NCI-H1105 treated with DMSO at 0.1 percent for 48 hours (cell line): ENCODE measurements around the gene PTPN3.

Source experiments
- DNase-seq: peaks from one replicate; lab custom pipeline; 2025; lab: John Stamatoyannopoulos, UW

Gene PTPN3

DNA sequence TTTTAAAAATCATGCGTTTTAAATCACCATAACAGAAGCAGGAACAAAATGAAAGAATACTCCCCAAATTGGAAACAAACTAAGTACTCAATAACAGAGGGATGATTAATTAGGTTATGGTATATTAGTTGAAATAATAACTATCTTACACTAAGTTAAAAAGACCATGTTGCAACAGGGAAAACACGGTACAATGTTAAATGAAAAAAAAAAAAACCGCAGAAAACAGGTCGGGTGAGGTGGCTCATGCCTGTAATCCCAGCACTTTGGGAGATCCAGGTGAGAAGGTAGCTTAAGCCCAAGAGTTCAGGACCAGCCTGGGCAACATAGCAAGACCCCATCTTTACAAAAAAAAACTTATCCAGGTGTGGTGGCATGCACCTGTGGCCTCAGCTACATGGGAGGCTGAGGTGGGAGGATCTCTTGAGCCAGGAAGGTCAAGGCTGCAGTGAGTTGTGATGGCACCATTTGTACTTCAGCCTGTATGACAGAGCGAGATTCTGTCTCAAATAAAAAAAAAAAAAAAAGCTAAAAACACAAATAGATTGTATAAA lies 2.4 kb upstream of the PTPN3 start:
- no peak for DNase-seq

DNA sequence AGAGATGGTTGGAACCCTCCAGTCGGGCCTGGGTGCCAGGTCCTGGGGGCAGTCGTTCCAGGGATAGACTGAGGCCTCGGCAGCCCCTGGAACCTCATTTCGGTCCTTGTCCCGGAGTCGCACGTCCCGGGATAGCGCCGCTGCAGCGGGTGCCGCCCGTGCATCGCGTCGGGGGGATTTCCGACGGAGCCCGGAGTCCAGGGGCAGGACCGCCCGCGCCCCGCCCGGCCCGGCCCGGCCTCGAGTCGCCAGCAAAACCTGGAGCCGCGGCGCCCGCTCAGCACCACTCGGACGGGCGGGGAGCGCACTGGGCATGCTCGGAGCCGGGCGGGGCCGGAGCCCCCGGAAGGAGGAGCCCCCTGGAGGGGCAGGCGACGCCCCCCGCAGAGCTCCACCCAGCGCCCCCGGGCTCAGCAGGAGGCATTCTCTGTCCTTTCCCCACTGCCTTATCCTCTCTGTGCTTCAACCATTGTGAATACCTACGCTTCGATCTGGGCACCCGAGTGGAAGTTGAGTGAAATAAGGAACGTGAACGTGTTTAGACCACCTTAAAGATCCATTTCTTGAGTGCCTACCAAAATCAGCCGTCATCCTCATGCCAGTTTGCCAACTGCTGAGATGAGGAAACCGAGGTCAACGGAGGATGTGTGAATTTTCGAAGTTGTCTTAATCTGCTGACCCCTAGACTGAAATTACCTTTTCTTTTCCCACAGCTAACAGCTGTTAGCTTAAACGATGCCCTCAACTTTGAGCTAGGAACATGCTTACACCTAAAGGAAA lies 1.7 kb upstream of the PTPN3 start:
- DNase-seq = peak; percentile 41

DNA sequence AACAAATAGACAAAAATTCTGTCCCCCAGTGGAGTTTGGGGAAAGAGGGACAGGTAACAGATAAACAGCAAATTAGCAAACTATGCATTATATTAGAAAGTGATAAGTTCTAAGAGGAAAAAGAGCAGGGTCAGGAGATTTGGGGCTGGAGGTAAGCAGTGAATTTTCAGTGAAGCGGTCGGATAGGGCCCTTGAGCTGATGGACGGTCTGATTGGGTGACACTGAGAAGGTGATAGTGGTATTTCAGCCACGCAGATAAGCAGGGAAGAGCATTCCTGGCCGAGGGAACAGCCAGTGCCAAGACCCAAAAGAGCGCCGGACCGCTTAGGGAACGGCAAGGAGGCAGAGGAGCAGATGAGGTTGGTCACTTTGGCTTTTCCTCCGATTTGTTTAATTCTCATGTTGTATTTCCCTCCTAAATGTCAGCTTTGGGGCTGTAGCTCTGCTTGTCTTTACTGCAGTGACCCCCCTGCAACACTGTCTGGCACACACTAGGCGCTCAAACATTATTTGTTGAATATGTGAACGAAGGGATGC lies 1.1 kb upstream of the PTPN3 start:
- no peak for DNase-seq

DNA sequence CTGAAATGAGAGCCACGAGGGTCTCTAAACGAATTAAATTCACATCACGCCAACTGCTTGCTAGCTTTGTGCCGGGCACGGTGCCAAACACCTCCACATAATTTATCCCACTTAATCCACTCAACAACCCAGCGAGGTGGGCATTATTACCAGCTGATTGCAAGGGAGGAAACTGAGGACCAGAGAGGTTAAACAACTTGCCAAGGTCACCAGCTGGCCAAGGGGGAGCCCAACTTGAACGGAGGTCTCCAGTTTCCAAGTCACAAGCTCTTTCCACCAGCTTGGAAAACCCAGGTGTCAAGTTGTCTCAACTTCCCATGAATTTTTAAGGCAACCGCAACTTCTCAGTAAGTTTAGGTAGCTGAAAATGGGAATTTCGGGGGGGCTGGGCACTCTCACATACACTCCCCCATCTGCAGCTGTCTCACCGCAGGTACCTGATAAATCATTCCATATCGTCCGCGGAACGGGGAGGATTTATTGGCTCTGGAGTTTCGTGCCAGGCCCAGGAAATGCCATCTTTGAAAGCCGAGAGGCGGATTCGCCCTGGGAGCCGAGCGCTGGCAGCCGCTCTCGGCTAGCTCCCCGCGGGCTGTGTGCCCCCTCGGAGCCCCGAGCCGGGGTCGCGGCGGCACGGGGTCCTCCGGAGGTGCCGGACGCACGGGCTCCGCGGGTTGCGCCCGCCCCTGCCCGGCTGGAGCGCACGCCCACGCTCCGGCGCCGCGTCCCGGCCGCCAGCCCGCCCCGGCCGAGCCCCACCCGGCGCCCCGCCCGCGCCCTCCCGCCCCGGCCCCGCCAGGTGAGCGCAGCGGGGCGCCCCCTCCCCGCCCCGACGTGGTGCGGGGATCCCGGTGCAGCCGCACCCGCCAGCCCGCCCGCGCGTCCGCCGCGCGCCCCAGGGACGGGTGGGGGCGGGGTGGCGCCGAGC lies 617 bp downstream of the PTPN3 start:
- DNase-seq = peak; percentile 64

DNA sequence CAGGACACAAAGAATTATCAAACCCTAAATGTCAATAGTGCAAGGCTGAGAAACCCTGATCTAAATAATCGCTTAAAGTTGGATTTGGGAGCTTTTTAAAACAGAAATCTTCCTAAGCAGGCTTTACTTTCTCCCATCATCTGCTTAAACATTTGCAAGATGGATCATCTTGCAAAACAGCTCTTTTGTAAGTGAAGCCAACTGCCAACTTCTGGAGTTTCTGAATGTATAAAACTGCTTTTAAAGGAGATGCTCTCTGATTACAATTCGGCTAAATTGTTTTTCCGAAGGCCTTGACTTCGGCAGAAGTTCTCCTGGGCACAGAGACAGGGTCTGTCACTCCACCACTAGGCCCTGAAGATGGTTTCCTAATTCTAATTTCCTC lies 1.3 kb downstream of the PTPN3 start:
- DNase-seq = no peak

GRCh38 chr9:109496218-109496617 lies 1.9 kb downstream of the PTPN3 start:
- DNase-seq = no peak

GRCh38 chr9:109493648-109494047 lies 4.5 kb downstream of the PTPN3 start:
- no peak for DNase-seq

DNA sequence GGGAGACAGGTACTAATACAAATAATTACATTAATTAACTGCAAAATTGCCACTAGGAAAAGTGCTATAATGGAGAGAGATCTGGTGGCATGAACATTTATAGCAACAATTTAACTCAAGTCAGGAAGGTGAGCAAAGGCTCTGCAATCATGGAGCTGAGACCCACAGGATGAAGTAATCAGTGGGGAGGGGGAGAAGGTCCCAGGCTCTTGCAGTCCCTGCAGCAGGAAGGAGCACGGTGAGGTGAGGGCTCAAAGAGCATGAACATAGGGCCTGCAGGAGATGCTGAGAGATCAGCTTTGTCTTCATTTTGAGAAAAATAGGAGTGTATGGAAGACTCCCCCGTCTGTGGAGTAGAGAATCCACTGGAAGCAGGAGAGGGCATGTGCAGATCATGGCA lies 6.5 kb downstream of the PTPN3 start:
- no peak for DNase-seq

DNA sequence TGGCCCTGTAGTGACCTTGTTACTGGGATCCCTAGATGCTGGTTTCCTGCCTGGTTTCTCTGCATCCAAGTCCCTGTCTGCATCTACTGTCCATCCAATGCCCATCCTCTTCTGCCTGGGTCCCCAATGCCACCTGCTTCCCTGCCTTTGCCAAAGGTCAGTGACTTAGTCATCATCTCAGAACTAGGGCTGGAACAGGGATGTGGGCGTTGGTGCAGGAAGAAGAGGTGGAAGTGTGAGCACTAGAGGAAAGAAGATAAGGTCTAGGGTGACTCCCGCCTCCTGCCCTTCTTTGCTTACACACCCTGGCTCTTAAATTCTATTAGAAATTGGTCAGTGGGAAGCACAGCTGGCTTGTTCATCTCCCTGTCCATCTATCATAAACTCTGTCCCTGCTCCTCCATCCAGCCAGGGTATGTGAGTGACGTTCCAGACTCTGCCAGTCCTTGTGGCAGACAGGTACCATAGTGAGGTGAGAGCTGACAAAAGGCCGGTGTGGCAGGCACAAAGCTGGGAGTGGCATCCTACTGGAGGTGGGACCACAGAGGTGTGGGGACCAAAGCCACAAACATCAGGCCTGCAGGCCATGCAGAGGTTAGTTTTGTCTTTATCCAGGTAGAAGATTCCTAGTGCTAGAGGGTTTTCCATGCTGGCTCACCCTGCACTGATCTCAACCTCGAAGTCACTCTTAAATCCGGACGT lies 9.2 kb downstream of the PTPN3 start:
- DNase-seq = no peak

- DNase-seq = no peak
These were observed 9.8 kb downstream of the PTPN3 start for GRCh38 chr9:109488351-109488750.

- no peak for DNase-seq
These were observed 10.9 kb downstream of the PTPN3 start for GRCh38 chr9:109487247-109487646.

DNA sequence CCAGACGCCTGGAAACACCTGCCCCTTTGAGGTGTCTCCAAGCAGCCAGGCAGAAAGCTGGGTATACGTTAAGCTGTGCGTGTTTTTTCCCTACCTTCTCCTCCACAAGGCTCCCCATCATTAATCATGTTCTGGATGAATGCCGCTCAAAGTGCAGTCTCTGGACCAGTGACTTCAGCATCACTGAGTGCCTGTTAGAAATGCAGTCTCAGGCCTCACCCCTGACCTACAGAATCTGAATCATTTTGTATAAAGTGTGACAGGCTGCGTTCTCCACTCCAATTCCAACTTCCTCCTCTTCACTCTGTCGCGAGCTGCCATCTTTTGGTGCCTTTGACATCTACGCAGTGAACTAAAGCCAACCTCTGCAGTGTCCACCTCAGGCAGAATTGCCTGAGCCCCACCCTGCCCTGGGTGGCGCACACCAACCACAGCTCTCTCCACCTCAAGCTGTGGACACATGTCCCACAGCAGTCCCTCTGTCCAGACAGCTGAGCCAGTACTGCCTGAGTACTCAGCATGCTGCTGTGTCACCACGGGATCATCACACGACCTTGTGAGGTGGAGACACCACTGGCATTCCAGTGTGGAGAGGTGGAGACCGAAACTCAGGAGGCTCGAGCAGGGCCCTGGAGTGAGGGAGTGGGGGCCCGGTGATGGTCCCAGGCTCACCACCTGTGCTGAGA lies 14.2 kb downstream of the PTPN3 start:
- DNase-seq = no peak

GRCh38 chr9:109482391-109482916 lies 15.7 kb downstream of the PTPN3 start:
- DNase-seq = no peak

DNA sequence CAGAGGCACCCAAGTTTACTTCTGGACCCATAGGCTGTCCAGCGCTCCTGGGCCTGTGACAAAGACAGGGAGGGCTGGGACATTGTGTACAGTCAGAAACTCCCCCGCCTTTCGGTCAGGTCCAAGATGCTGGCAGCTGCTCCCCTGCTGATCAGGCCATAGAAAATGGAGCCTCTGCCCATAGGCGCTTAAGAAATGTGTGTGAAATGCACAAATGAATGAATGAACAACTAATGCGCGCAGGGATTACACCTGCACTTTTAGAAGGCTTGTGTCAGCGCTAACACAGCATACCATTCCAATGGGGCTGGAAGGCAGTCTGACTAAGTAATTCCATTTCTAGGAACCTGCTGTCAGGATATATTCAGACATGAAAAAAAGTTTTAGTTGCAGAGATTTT lies 16.3 kb downstream of the PTPN3 start:
- no peak for DNase-seq

DNA sequence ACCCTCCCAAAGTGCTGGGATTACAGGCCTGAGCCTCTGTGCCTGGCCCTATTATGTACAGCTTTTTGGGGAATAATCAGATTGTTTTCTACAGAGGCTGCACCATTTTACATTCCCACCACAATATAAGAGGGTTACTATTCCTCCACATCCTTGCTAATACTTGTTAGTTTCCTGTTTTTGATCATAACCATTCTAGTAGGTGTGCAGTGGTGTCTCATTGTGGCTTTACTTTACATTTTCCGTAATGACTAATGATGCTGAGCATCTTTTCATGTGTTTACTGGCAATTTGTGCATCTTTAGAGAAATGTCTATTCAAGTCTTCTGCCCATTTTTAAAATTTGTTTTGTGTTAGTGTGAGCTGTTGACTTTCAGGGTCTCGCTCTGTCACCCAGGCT lies 18.3 kb downstream of the PTPN3 start:
- DNase-seq = no peak

DNA sequence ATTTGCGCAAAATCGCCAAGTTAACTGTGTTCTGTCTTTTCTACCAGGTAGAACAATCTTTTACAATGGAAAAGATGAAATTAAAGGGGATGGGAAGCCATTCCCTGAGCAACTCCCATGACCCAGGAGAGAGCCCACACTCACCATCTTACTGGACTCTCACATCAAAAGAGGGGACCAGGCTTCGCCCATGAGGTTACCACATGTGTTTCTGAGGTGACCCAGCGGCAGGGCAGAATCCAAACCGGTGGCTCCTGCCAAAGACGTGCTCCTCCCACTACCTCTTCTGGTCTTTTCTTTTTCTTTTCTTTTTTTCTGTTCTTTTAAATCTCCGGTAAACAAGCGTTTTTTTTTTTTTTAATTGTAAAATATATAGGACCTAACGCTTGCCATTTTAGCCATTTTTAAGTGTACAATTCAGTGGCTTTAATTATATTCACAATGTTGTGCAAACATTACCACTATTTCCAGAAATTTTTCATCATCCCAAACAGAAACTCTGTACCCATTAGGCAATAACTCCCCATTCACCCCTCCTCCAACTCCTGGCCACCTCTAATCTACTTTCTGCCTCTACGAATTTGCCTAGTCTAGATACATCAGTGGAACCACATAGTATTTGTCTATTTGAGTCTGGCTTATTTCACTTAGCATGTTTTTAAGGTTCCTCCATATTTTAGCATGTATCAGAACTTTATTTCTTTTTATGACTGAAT lies 19.3 kb downstream of the PTPN3 start:
- DNase-seq = no peak

GRCh38 chr9:109478051-109478563 lies 20.0 kb downstream of the PTPN3 start:
- DNase-seq = no peak

- no peak for DNase-seq
These were observed 20.7 kb downstream of the PTPN3 start for GRCh38 chr9:109477258-109478050.

DNA sequence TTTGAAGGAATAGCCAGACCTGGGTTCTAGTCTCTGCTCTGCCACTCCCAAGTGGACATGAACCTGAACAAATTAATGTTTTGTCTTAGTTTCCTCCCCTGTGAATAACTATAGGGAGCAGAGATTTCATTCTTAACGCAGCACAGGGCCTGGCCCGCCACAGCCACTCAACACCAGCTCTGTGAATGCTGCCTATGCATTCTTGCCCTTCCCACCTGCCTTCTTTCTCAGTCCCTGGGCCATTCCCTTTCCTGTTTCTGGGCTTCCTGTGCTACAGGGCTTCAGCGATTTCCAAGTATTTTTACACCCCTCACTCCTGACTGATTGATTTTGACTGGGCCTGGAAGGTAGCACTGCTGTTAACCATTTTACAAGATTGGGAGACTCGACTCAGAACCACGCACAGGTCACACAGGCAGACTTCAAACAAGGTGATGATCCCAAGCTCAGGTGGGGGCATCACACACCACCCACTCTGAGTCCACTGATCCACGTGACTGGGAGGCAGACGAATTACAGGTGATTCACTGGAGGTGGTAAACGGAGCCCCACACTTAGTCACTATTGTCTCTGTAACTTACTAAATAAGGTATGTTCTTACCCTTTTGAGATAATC lies 21.4 kb downstream of the PTPN3 start:
- no peak for DNase-seq
